Right lobe of liver (tissue), 4 donors: ENCODE data around the gene MACROD1.

Experiments
- CTCF ChIP-seq, 4 donors: fragments of 200-600 bp in 3 of 4; fragments of 450-650 bp in 1 of 4; IDR thresholded peaks; one replicate each; pipeline versions ENCODE4 v1.5.1 to v1.8.0; 2016 to 2022; ENCODE audit warnings: antibody characterized with exemption in 4 of 4, mild to moderate bottlenecking in 2 of 4
- POLR2A ChIP-seq: fragments of 450-650 bp; IDR thresholded peaks from one replicate; pipeline ENCODE4 v1.6.1; 2017; ENCODE audit warnings: antibody characterized with exemption, mild to moderate bottlenecking
- donor health status: DM: no; HTN: no; CAD: no.
- donor health status: DM: no; HTN: no; CAD: no.
- donor health status: DM: no; HTN: yes; CAD: no.

DNA sequence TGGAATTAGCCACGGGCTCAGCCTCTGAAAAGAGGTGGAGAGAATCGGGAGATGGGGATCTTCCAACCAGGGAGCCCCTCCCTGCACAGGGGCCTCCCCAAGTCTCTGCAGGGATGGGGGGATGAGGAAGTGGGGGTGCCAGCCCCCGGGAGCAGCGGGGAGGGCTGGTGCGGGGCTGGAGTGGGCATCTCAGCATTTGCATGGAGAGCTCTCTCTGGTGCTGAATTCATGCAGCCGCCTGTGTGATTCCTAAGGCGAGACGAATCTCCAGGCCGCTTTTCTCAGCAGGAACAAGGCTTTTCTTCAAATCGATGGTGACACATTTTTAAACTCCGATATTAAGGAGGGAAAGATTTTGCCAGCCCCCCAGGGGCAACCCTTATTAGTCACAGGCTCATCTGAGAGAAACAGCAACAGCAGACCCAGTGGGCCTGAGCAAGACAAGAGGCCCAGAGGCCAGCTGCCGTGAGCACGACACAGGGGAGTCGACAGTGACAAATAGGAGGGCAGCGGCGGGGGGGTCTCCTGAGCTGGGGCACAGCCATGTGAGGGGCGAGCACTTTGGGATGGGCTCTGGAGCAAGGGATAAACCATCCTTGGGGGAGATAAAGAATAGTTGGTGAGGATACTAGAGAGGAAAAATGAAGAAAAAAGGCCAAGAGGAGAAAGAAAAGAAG lies 29.0 kb downstream of the MACROD1 start:
- TF ChIP-seq CTCF (IDR thresholded peaks at IDR 0.05) = no peak
- TF ChIP-seq POLR2A = no peak
